Tibial artery (tissue), 4 donors: Measurements from ENCODE around the gene TXLNG.
"Not testable (repeated sequence)": the region's sequence is repeated elsewhere in the genome, so short reads cannot be mapped to it uniquely, and the experiment has no call there.

Experiments
- DNase-seq, 2 donors: peaks; one replicate each; pipeline ENCODE4 v3.0.0-alpha.2; 2019
- H3K27ac ChIP-seq, 2 donors: fragments of 200-600 bp; sonication (generic) in 1 of 2; 1 replicate in 1 of 2; 2 replicates in 1 of 2; pipeline ENCODE4 v1.5.1; 2018 to 2019; ENCODE audit warnings: mild to moderate bottlenecking in 1 of 2
- H3K27me3 ChIP-seq, 2 donors: fragments of 200-600 bp; sonication (generic) in 1 of 2; one replicate each; pipeline versions ENCODE4 v1.5.1 to v1.6.0; 2016 to 2019
- H3K36me3 ChIP-seq, 3 donors: fragments of 200-600 bp; sonication (generic) in 2 of 3; one replicate each; pipeline ENCODE4 v1.5.1; 2016 to 2019; ENCODE audit warnings: mild to moderate bottlenecking in 2 of 3
- H3K4me1 ChIP-seq, 4 donors: fragments of 200-600 bp; sonication (generic) in 2 of 4; 1 replicate in 3 of 4; 2 replicates in 1 of 4; pipeline ENCODE4 v1.5.1; 2016 to 2019
- H3K4me3 ChIP-seq, 2 donors: fragments of 200-600 bp; sonication (generic) in 1 of 2; 1 replicate in 1 of 2; 2 replicates in 1 of 2; pipeline ENCODE4 v1.5.1; 2018 to 2019; ENCODE audit warnings: mild to moderate bottlenecking in 2 of 2
- H3K9me3 ChIP-seq, 3 donors: fragments of 200-600 bp; sonication (generic) in 1 of 3; one replicate each; pipeline ENCODE4 v1.5.1; 2016 to 2019
- CTCF ChIP-seq, 2 experiments: fragments of 200-600 bp in 1 of 2; fragments of 450-650 bp in 1 of 2; IDR thresholded peaks; one replicate each; pipeline ENCODE4 v1.5.1; 2017 to 2019; ENCODE audit warnings: antibody characterized with exemption in 2 of 2, mild to moderate bottlenecking in 1 of 2, moderate library complexity in 1 of 2
- intact Hi-C: fragments of 100-400 bp; cut with DNase I; formaldehyde crosslinking; loops from one replicate; pipeline ENCODE4 v1.15.0; 2023; ENCODE audit warnings: low total_unique reads

Gene TXLNG

GRCh38 chrX:16774746-16775145 lies 11.5 kb upstream of the TXLNG start:
- intact Hi-C loops: no loop called here
- H3K36me3 ChIP-seq: no peaks in the 10 kb centered on the region
- no peaks in the 10 kb centered on the region for H3K27me3 ChIP-seq
- DNase-seq: no peak
- no peaks in the 10 kb centered on the region for H3K9me3 ChIP-seq
- H3K4me3 ChIP-seq: no peak overlapping the region
- no peak for TF ChIP-seq CTCF (IDR thresholded peaks at IDR 0.05)
- no peak overlapping the region for H3K27ac ChIP-seq
- no peaks in the 10 kb centered on the region for H3K4me1 ChIP-seq

DNA sequence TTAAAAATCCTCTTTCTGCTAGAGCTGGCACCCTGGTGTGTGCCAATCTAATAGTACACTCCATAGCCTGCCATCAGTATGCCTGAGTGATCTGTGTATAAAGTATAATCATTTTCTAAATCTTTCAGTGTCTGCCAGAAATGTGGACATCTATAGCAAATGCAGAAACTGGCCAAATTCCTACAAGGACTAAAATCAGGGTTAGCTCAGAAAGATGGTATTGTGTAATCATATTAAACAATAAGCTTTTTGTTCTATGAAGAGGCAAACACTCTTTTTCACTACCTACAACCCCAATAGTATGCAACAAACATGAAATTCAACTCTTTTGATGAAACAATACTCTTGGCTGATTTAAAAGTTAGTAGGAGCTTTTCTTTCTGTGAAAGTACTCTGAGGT lies 7.7 kb upstream of the TXLNG start:
- DNase-seq: no peak
- intact Hi-C loops: no loop called here
- Histone ChIP-seq H3K4me1 (no peaks in the 10 kb centered on the region), H3K27ac (no peak overlapping the region), H3K9me3 (no peaks in the 10 kb centered on the region), H3K4me3 (no peak overlapping the region), H3K27me3 (no peaks in the 10 kb centered on the region), H3K36me3 (no peaks in the 10 kb centered on the region)
- TF ChIP-seq CTCF (IDR thresholded peaks at IDR 0.05): no peak

GRCh38 chrX:16778993-16779392 lies 7.3 kb upstream of the TXLNG start:
- Histone ChIP-seq H3K27me3 (no peaks in the 10 kb centered on the region), H3K4me1 (no peaks in the 10 kb centered on the region), H3K9me3 (no peaks in the 10 kb centered on the region), H3K36me3 (no peaks in the 10 kb centered on the region), H3K4me3 (no peak overlapping the region), H3K27ac (no peak overlapping the region)
- no peak for TF ChIP-seq CTCF (IDR thresholded peaks at IDR 0.05)
- intact Hi-C loops: no loop called here
- DNase-seq: no peak

DNA sequence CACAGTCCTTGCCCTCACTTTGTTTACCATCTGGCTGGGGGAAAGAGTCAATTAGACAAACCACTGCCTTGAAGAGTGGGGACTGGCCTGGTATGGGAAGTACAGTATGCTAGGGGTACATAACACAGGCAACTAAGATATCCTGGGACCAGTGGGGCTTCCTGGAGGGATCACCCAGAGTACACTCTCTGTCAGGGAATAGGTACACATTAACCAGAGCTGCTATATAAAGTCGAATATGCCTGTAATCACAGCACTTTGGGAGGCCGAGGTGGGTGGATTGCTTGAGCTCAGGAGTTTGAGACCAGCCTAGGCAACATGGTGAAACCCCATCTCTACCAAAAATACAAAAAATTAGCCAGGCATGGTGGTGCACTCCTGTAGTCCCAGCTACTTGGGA lies 6.5 kb upstream of the TXLNG start:
- intact Hi-C loops: loop anchor here (10.0 kb wide), 1 partner anchor 1025 kb away; no protein-coding TSS in a partner anchor
- not testable (repeated sequence) for DNase-seq

DNA sequence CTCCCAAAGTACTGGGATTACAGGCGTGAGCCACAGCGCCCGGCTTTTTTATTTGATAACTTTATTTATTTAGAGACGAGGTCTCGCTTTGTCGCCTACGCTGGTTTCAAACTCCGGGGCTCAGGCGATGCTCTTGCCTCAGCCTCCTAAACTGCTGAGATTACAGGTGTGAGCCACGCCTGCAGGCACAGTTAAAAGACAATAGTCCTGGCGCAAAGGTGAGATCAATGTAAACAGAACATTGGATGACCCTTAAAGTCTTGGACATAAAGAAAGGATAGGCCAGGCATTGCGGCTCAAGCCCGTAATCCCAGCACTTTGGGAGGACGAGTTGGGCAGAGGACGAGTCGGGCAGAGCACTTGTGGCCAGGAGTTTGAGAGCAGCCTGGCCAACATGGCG lies 2.8 kb upstream of the TXLNG start:
- intact Hi-C loops: loop anchor here (10.0 kb wide), 1 partner anchor 1021 kb away; no protein-coding TSS in a partner anchor
- H3K36me3 ChIP-seq: no peaks in the 10 kb centered on the region
- H3K4me3 ChIP-seq: no peak overlapping the region
- H3K27me3 ChIP-seq: no peaks in the 10 kb centered on the region
- no peak for DNase-seq
- TF ChIP-seq CTCF (IDR thresholded peaks at IDR 0.05): no peak
- H3K4me1 ChIP-seq: peaks cover 0 to 14% (median 0%) of the 10 kb centered on the region in 4 donors
- H3K9me3 ChIP-seq: no peaks in the 10 kb centered on the region
- no peak overlapping the region for H3K27ac ChIP-seq

More for the DNA sequence above, 6.5 kb upstream of the TXLNG start:
- not testable (repeated sequence) for H3K4me1 ChIP-seq, H3K27ac ChIP-seq, H3K27me3 ChIP-seq, H3K36me3 ChIP-seq, H3K9me3 ChIP-seq, H3K4me3 ChIP-seq

- H3K4me3 ChIP-seq, H3K9me3 ChIP-seq, H3K36me3 ChIP-seq, H3K27me3 ChIP-seq, H3K27ac ChIP-seq: not testable (repeated sequence)
- peaks cover 0 to 14% (median 0%) of the 10 kb centered on the region in 4 donors for H3K4me1 ChIP-seq
- DNase-seq: peak in 1 of 2 donors; percentile 19
- intact Hi-C loops: loop anchor here (10.0 kb wide), 1 partner anchor 1020 kb away; no protein-coding TSS in a partner anchor
Observed at GRCh38 chrX:16784440-16784839, 1.8 kb upstream of the TXLNG start.
